Lung (tissue), 12 donors: ENCODE results near the gene KCTD20. TPM values are rescaled to one million over a fixed set of nuclear protein-coding genes. Genes with fewer than 3 reads are reported as not detected.

Experiments used
- ATAC-seq: fragments of 200-7000 bp; cut with Tn5 transposase; one replicate; pipeline ENCODE4 v1.9.1; 2020; ENCODE audit warnings: moderate number of reproducible peaks; ENCODE audit not compliant: insufficient read depth, low FRiP score
- DNase-seq, 3 donors: peaks; one replicate each; pipeline ENCODE4 v3.0.0-alpha.2; 2013 to 2017
- H3K27ac ChIP-seq, 2 donors: one replicate each; pipeline ENCODE4 v1.5.1; 2013; ENCODE audit warnings: mild to moderate bottlenecking in 2 of 2, moderate library complexity in 2 of 2, control low read depth in 1 of 2, inconsistent platforms in 1 of 2, low read depth in 1 of 2, low read length in 1 of 2
- H3K27me3 ChIP-seq, 3 donors: one replicate each; pipeline ENCODE4 v1.5.1; 2013; ENCODE audit warnings: low read length in 2 of 3; ENCODE audit not compliant: control insufficient read depth in 3 of 3, insufficient read depth in 3 of 3
- H3K36me3 ChIP-seq, 4 donors: one replicate each; pipeline ENCODE4 v1.5.1; 2013; ENCODE audit warnings: low read length in 4 of 4, mild to moderate bottlenecking in 1 of 4, moderate library complexity in 1 of 4; ENCODE audit not compliant: control insufficient read depth in 4 of 4, insufficient read depth in 4 of 4
- H3K4me1 ChIP-seq, 5 donors: one replicate each; pipeline ENCODE4 v1.5.1; 2013; ENCODE audit warnings: low read length in 5 of 5, mild to moderate bottlenecking in 2 of 5, moderate library complexity in 1 of 5; ENCODE audit not compliant: control insufficient read depth in 5 of 5, insufficient read depth in 5 of 5
- H3K4me3 ChIP-seq: one replicate; pipeline ENCODE4 v1.5.1; 2013; ENCODE audit warnings: mild to moderate bottlenecking, control low read depth, moderate library complexity
- H3K9ac ChIP-seq, 2 donors: one replicate each; pipeline ENCODE4 v1.5.1; 2013; ENCODE audit warnings: low read length in 2 of 2, control low read depth in 1 of 2; ENCODE audit not compliant: insufficient read depth in 1 of 2
- H3K9me3 ChIP-seq, 4 donors: one replicate each; pipeline ENCODE4 v1.5.1; 2013; ENCODE audit warnings: low read length in 3 of 4, mild to moderate bottlenecking in 1 of 4, moderate library complexity in 1 of 4; ENCODE audit not compliant: control insufficient read depth in 4 of 4, insufficient read depth in 3 of 4
- WGBS, 2 donors: extraction: QIAGEN DNeasy Blood & Tissue Kit; methylation state at CpG; one replicate each; pipeline ENCODE4 v1.1.7; 2013; 5-methylcytosine and 5-hydroxymethylcytosine counted together
- polyA plus RNA-seq, 2 donors: library from polyadenylated mRNA; stranded (reverse); fragments of 200-250 nt; gene quantifications; one replicate each; pipeline ENCODE4 v1.2.1, GENCODE V29; 2013
- total RNA-seq, 2 donors: library from RNA; depleted of rRNA in 1 of 2; stranded (reverse); fragments of >200 nt in 1 of 2; gene quantifications; one replicate each; pipeline ENCODE4 v1.2.1, GENCODE V29; 2014 to 2021
- TF ChIP-seq, protein P1 (sequence below): IDR thresholded peaks from 2 replicates; pipeline ENCODE4 v1.5.1; 2012; ENCODE audit warnings: mild to moderate bottlenecking; ENCODE audit errors: control extremely low read depth, extremely low read depth
- donor health status: control.
- donor health status: control.
- donor health status: Bipolar disorder and iron deficiency.
- donor health status: healthy.
- donor health status: DM: yes; HTN: yes; CAD: no.

KCTD20 gene
- total and polyA plus RNA-seq, 4 donors, result 11.5 to 56.7 (median 36.0) TPM

DNA sequence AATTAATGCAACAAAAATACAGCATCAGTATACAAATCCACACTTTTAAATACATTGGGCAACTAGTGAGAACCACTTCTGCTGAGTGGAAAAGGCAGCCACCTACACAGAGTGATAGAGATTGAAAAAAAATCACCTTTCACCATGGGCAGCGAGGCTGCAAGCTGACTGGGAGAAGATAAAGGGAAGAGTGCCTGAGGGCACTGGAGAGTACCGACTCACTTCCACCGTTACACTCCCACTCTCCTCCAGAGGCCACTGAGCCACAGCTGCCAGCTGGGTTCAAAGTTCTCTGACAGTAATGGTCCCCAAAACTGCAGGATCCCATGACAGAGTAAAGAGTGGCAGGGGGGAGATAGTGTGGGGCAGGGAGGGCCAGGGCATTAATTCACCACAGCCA is 24.2 kb upstream of the KCTD20 start:
- H3K36me3 ChIP-seq, result no peaks in the 10 kb centered on the region
- H3K9me3 ChIP-seq, result peaks cover 0 to 2% (median 0%) of the 10 kb centered on the region in 4 donors
- no peak for ATAC-seq
- H3K27me3 ChIP-seq, result no peaks in the 10 kb centered on the region
- H3K4me1 ChIP-seq, result peaks cover 0 to 7% (median 0%) of the 10 kb centered on the region in 5 donors
- DNase-seq, result no peak
- 72 to 93% methylated on average over 3 of the region's 3 CpGs for WGBS, 2 donors
- no peak overlapping the region for H3K27ac ChIP-seq
- TF ChIP-seq, protein P1, sequence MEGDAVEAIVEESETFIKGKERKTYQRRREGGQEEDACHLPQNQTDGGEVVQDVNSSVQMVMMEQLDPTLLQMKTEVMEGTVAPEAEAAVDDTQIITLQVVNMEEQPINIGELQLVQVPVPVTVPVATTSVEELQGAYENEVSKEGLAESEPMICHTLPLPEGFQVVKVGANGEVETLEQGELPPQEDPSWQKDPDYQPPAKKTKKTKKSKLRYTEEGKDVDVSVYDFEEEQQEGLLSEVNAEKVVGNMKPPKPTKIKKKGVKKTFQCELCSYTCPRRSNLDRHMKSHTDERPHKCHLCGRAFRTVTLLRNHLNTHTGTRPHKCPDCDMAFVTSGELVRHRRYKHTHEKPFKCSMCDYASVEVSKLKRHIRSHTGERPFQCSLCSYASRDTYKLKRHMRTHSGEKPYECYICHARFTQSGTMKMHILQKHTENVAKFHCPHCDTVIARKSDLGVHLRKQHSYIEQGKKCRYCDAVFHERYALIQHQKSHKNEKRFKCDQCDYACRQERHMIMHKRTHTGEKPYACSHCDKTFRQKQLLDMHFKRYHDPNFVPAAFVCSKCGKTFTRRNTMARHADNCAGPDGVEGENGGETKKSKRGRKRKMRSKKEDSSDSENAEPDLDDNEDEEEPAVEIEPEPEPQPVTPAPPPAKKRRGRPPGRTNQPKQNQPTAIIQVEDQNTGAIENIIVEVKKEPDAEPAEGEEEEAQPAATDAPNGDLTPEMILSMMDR, result no peak
- no peak overlapping the region for H3K9ac ChIP-seq
- no peak overlapping the region for H3K4me3 ChIP-seq

DNA sequence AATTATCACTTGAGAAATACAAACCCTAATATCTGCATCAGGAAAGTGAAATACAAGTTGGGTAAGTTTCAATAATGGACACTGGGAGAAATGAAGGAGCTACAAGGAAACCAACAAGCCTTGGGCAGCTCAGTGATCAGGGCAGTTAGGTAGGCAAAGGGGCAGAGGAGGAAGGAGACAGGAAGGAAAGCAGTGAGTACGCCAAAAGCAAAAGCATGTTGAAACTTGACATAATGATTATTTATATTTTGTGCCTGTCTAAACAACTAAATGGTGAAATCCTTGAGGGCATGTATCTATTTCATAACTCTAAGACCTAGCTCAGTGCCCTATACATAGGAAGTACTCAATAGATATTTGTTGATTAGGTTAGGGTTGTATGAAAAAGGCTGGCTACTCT is 23.5 kb upstream of the KCTD20 start:
- Histone ChIP-seq H3K27ac (no peak overlapping the region), H3K4me3 (no peak overlapping the region), H3K9me3 (no peaks in the 10 kb centered on the region), H3K36me3 (no peaks in the 10 kb centered on the region), H3K4me1 (peaks cover 0 to 7% (median 0%) of the 10 kb centered on the region in 5 donors), H3K9ac (no peak overlapping the region), H3K27me3 (no peaks in the 10 kb centered on the region)
- DNase-seq (no peak), ATAC-seq (no peak)
- WGBS, 2 donors, result 7 to 58% methylated on average over 1 of the region's 1 CpG
- TF ChIP-seq, protein P1, result no peak

DNA sequence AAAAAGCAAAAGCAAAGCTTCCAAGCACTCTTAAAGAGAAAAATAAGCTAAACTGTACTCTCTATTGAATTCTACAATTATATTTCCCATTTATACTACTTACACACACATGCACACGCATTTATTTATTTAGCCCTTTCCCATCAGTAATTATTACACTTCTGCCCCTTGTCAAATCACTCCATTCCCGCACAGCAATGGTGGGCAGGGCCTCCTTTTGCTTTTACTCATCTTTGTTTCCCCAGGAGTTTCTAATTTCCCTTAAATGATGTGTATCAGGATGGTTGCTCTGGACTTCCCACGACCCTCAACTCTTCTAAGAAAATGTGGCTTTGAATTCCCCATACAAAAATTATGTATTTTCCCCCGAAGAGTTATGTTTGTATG is 20.1 kb upstream of the KCTD20 start:
- Histone ChIP-seq H3K4me1 (peaks cover 0 to 7% (median 0%) of the 10 kb centered on the region in 5 donors), H3K36me3 (no peaks in the 10 kb centered on the region), H3K27me3 (no peaks in the 10 kb centered on the region), H3K9ac (peak overlapping the region; percentile 52 to 81), H3K27ac (peak overlapping the region; percentile 63), H3K9me3 (no peaks in the 10 kb centered on the region), H3K4me3 (peak overlapping the region; percentile 17)
- TF ChIP-seq, protein P1, result no peak
- 10 to 17% methylated on average over 4 of the region's 4 CpGs for WGBS, 2 donors
- DNase-seq (no peak), ATAC-seq (no peak)
